SU-DHL-6 (cell line): Measurements from ENCODE around the gene DIPK1B.

Experiments
- EZH2phosphoT487 ChIP-seq: fragments of 200-600 bp; sonication (generic), shearing (Covaris generic); conservative IDR thresholded peaks from 2 replicates; pipeline ENCODE4 v1.6.1; 2018; ENCODE audit warnings: mild to moderate bottlenecking, antibody characterized with exemption, low read length, moderate library complexity, mixed read lengths
- TF ChIP-seq, protein P1 (sequence below): fragments of 200-600 bp; sonication (generic); IDR thresholded peaks from one replicate; pipeline ENCODE4 v1.5.1; 2017; ENCODE audit warnings: antibody characterized with exemption, mild to moderate bottlenecking, low read length, moderate library complexity; ENCODE audit not compliant: insufficient read depth, poor library complexity, severe bottlenecking

DNA sequence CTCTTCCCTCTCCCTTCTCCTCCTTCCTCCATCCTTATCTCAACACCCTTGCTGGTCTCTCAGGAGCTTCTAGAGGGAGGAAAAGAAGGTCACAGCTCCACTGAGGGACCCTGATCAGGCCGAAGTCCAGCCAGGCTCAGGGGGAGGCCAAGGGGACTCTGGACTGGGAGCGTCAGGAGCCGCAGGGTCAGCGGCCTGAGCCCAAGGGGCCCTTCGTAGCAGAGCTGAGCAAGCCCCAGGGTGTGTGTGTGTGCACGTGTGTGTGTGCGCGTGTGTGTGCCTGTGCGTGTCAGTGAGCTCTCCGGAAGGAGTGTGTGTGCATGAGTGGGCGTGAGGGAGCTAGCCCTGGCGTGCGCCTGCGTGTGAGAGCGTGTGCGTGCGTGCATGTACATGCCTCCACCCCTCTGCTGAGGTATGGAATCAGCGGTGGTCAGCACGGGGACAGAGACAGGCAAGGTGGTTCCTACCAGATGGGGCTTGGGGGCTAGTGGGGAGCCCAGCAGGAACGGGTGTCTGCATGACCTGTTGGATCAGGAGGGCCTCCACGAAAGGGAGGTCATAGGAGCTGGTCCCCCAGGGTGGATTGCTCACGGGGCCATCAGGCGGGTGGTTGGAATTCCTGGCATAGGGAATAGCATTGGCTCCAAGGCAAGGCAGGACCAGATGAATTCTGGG lies 15.1 kb upstream of the DIPK1B start:
- TF ChIP-seq, protein P1, sequence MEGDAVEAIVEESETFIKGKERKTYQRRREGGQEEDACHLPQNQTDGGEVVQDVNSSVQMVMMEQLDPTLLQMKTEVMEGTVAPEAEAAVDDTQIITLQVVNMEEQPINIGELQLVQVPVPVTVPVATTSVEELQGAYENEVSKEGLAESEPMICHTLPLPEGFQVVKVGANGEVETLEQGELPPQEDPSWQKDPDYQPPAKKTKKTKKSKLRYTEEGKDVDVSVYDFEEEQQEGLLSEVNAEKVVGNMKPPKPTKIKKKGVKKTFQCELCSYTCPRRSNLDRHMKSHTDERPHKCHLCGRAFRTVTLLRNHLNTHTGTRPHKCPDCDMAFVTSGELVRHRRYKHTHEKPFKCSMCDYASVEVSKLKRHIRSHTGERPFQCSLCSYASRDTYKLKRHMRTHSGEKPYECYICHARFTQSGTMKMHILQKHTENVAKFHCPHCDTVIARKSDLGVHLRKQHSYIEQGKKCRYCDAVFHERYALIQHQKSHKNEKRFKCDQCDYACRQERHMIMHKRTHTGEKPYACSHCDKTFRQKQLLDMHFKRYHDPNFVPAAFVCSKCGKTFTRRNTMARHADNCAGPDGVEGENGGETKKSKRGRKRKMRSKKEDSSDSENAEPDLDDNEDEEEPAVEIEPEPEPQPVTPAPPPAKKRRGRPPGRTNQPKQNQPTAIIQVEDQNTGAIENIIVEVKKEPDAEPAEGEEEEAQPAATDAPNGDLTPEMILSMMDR: no peak
- no peak for TF ChIP-seq EZH2phosphoT487
